ENCODE results near the gene HEG1.

DNA sequence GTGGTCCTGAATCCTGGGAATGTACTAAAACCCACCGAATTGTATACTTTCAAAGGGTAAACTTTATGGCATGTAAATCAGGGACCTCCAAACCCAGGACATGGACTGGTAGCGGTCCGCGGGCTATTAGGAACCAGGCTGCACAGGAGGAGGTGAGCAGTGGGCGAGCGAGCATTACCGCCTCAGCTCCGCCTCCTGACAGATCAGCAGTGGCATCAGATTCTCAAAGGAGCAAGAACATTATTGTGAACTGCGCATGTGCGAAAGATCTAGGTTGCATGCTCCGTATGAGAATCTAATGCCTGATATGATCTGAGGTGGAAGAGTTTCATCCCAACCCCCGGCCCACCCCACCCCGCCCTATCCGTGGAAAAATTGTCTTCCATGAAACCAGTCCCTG lies 22.2 kb downstream of the HEG1 start:
- TF ChIP-seq, protein P1, sequence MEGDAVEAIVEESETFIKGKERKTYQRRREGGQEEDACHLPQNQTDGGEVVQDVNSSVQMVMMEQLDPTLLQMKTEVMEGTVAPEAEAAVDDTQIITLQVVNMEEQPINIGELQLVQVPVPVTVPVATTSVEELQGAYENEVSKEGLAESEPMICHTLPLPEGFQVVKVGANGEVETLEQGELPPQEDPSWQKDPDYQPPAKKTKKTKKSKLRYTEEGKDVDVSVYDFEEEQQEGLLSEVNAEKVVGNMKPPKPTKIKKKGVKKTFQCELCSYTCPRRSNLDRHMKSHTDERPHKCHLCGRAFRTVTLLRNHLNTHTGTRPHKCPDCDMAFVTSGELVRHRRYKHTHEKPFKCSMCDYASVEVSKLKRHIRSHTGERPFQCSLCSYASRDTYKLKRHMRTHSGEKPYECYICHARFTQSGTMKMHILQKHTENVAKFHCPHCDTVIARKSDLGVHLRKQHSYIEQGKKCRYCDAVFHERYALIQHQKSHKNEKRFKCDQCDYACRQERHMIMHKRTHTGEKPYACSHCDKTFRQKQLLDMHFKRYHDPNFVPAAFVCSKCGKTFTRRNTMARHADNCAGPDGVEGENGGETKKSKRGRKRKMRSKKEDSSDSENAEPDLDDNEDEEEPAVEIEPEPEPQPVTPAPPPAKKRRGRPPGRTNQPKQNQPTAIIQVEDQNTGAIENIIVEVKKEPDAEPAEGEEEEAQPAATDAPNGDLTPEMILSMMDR (IDR thresholded peaks at IDR 0.05) = no peak
- no peak for TF ChIP-seq EP300 (IDR thresholded peaks at IDR 0.05)
- no peak for TF ChIP-seq POLR2A (IDR thresholded peaks at IDR 0.05)

Measured in sigmoid colon (tissue), 4 donors.